NCI-H524 treated with DMSO at 0.1 percent for 48 hours (cell line): ENCODE data around the gene TCF7L2.

ENCODE experiments used
- DNase-seq: peaks from one replicate; lab custom pipeline; 2025; lab: John Stamatoyannopoulos, UW

TCF7L2 gene

DNA sequence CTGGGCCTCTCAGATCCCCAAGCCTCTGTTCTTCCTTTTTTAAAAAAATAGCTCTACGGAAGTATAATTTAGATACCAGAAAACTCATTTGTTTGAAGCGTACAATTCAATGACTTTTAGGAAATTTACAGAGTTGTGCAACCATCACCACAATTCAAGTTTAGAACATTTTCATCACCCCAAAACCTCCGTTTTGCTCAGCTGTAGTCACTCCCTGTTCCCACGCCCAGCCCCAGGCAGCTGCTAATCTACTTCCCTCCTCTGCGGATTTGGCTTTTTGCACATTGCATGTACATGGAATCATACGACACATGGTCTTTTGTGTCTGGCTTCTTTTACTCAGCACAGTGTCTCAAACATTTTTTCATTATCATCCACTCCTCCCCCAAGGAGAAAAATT lies 229.2 kb downstream of the TCF7L2 start:
- no peak for DNase-seq

DNA sequence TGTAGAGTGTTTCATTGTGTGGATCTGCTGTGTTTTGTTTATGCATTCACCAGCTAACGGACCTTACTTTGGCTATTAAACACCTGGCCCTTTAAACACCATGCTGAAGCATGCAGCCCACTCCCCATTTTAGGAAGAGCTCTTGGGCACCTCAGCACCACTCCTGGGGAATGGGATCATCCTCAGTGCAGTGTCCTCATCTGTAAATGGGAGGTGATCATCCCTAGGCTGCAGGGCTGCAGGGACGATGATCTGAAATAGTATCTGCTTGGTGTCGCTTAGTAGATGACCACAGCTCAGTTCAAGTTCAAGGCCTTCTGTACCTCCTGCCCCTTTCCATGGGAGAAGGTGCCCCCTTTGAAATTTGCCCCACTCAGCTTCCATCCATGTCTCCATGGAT lies 229.9 kb downstream of the TCF7L2 start:
- DNase-seq = no peak

DNA sequence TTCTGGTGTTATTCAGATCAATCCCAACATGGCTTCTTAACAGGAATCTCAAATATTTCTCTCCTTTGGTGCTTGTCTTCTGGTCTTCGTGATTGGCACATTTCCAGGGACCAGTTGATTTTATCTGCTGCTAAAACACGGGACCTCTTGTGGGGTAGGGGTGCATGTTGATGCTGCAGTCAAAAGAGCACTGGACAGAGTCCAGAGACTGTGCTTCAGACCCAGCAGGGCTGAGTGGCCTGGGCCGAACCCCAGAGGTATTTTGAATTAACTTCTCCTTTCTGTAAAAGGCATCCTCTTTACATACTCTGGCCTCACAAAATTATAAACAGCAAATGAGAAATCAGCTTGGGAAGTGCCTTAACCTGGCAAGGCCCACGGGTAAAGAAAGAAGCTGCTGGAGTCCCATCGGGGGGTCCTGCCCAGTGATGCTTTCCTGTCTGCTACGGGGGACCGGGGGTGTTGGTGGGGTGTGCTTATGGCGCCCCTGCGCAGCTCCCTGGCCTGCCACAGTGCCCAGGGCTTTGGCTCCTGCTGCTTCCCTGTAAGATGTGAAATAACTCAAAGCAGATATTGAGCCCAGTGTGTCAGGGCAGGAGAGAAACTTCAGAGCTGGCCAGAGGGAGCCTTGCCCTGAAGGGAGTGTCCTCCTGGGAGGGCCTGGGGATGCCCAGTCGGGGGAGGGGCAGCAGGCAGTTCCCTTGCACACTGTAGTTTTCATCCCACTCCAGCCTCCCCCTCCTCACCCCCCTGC lies 230.5 kb downstream of the TCF7L2 start:
- DNase-seq = no peak

DNA sequence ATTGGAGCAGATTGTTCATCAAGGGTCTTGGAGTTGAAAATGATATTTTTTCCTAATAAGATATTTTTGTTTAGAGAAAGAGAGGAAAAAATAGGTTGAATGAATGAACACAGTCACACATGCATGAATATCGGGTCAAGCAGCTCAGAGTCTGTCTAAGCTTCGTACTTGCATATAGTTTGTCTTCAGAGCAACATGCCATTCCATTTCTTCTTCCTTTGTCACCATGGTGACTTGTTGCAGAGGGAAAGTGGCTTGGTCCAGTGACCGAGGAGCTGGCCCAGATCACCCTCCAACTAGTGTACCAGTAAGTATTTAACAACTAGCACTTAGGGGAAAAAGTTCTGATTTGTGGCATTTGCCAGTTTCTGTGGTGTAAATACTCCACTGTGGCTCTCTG lies 232.1 kb downstream of the TCF7L2 start:
- DNase-seq = no peak

DNA sequence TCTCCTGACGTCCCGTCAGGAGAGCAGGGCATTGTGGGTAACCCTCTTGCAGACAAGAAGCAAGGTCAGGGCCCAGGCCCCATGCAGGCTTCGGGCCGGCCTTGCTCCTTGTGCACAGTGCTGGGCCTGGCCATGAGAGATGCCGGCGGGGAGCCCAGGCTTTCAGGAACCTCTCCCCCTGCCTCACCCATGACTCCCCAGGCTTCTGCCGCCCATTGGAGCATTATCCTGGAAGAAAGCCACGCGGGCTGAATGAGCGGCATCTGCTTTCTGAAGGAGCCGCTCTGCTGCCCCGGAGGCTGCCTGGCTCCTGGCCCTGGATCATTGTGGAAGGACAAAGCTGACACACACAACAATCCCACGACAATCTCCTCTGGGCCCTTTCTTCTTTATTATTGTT lies 233.5 kb downstream of the TCF7L2 start:
- DNase-seq = no peak

DNA sequence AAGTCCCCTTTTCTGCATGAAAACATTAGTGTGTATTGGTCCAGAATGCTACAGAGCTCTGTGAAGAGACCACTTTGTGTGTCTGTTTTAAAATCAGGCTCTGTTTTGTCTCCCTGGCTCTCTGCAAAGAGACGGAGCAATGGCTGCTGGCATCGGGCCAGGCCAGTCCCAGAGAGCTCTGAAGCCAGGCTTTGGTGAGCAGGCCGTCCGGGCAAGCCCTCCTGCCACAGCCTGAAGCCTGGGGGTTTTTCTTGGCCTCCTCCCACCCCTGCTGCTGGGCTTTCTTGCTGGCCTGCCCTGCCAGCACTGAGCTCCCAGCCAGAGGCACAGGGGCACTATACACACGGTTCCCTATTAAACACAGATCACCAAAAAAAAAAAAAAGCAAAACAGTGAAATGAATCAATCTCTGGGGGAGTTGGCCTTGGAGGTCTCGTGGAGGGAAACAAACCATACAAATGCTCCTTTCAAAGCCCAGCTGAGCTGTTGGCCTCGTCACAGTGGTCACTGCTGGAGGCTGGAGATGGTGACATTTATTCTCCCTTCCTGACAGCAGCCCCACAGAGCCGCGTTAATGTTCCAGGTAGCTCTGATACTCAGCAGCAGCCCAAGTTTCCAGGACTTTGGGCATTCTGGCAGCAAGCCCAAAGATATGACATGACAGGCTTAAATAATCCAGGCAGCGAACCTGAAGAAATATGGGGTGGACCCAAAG lies 237.2 kb downstream of the TCF7L2 start:
- DNase-seq = no peak

DNA sequence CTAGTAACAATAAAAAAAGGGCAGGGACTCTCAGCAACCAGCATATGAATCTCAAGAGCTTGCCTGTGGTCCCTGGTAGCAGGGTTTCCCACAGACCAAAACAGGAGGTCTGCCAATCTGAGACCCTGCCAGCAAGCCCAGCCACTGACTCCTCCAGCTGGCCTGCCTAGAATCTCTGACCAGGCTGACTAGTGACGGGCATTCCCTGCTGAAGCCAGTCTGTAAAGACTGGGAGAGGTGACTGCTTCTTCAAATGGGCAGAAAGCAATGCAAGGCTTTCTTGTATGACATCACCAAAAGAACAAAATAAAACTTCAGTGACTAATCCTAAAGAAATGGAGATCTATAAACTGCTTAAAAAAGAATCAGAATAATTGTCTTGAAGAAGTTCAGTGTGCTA lies 249.4 kb downstream of the TCF7L2 start:
- no peak for DNase-seq

DNA sequence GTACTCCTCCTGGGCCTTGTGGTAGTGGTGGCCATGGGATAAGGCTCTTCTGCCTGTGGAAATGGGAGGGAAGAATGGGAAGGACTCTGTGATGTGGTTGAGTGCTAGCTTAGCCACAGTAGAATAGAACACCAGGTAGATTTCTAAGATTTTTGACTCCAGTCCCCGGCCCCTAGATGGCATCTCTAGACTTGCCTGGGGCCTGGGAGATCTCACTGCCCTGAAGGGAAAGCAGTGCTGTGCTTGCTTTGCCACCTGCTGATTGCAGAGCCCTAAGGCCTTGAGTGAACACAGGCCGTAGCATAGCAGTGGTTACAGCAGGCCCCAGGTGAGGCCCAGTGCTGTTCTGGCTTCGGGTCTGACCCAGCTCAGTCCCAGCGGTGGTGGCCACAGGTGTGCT lies 252.0 kb downstream of the TCF7L2 start:
- no peak for DNase-seq

DNA sequence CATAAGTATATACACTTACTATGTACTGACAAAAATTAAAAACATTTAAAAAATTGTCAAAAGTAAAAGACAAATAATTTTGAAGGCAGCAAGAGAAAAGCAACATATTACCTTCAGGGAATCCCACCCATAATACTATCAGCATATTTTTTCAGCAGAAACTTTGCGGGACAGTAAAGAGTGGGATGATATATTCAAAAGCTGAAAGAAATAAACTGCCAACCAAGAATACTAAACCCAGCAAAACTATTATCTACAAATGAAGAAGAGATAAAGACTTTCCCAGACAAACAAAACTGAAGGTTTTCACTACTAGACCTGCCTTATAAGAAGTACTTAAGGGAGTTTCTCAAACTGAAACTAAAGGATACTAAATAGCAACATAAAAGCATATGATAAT lies 257.9 kb downstream of the TCF7L2 start:
- no peak for DNase-seq

DNA sequence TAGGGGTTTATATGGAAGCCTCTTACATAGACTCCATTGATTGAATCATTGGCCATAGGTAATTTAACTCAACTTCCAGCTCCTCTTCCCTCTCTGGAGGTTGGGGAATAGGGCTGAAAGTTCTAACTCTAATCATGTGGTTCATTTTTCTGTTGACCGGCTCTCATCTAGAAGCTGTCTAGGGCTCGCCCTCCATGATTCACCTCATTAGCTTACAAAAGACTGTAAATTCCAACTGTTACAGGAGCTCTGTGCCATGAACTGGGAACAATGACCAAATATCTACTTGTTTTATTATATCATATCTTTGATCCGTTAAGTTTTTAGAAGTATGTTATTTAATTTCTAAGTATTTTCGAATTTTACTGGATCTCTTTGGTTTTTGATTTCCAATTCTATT lies 263.0 kb downstream of the TCF7L2 start:
- DNase-seq = no peak

DNA sequence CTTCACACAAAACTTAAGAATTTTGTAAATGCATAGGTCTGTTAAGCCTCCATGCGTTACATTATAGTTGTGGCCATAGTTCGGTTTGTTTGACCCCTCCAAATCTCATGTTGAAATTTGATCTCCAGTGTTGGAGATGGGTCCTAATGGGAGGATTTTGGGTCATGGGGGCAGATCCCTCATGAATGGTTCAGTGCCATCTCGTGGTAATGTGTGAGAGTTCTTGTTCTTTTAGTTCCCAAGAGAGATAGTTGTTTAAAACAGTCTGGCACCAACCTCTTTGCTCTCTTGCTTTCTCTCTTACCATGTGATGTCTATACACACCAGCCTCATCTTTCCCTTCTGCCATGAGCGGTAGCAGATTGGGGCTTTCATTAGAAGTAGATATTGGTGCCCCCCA lies 264.3 kb downstream of the TCF7L2 start:
- no peak for DNase-seq

DNA sequence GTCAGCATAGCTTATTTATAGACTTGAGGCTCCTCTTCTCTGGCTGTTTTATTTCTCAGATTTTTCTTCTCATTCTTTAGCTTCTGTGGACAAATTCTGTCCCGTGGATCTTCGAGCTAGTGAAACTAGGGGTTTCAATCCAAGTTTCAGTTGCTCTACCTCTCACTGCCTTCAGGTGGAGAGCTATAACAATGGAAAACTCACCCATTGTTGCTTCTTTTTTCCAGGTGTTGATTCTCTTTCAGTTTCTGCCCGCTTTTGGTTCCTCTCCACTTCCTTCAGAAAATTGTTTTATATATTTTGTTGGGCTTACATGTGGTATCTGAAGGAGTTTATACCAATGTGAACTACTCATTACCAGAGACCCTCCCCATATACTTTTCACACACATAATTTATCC lies 266.1 kb downstream of the TCF7L2 start:
- DNase-seq = no peak
